DOHH2 (cell line): ENCODE results near the gene DEDD2.

ENCODE experiments used
- H3F3A ChIP-seq: fragments of 200-600 bp; sonication (generic), shearing (Covaris generic); 2 replicates; pipeline ENCODE4 v1.6.0; 2016; ENCODE audit warnings: antibody characterized with exemption, mild to moderate bottlenecking; ENCODE audit not compliant: control insufficient read depth, insufficient read depth
- H3K27ac ChIP-seq: fragments of 200-600 bp; sonication (generic); 2 replicates; pipeline ENCODE4 v1.5.1; 2014; ENCODE audit warnings: low read depth, mild to moderate bottlenecking, low read length, moderate library complexity
- H3K27me3 ChIP-seq: fragments of 200-600 bp; sonication (generic); 2 replicates; pipeline ENCODE4 v1.6.1; 2014; ENCODE audit warnings: mild to moderate bottlenecking, low read length, mixed read lengths; ENCODE audit not compliant: control insufficient read depth
- H3K36me3 ChIP-seq: fragments of 200-600 bp; sonication (generic); 2 replicates; pipeline ENCODE4 v1.6.1; 2014; ENCODE audit warnings: mild to moderate bottlenecking, low read length, moderate library complexity, mixed read lengths; ENCODE audit not compliant: control insufficient read depth
- H3K4me1 ChIP-seq: fragments of 200-600 bp; sonication (generic); 2 replicates; pipeline ENCODE4 v1.6.1; 2014; ENCODE audit warnings: mild to moderate bottlenecking, low read length, mixed read lengths; ENCODE audit not compliant: control insufficient read depth
- H3K4me2 ChIP-seq: fragments of 200-600 bp; sonication (generic); 2 replicates; pipeline ENCODE4 v1.6.0; 2014; ENCODE audit warnings: mild to moderate bottlenecking, low read length, moderate library complexity
- H3K4me3 ChIP-seq: fragments of 200-600 bp; sonication (generic); 2 replicates; pipeline ENCODE4 v1.5.1; 2014; ENCODE audit warnings: mild to moderate bottlenecking, low read length, mixed read lengths
- H3K79me2 ChIP-seq: fragments of 200-600 bp; sonication (generic); 2 replicates; pipeline ENCODE4 v1.6.1; 2014; ENCODE audit warnings: mild to moderate bottlenecking, low read length, mixed read lengths; ENCODE audit not compliant: control insufficient read depth
- H3K9me2 ChIP-seq: fragments of 200-600 bp; sonication (generic); replicated peaks from 2 replicates; pipeline ENCODE4 v1.6.1; 2014; ENCODE audit warnings: mild to moderate bottlenecking, low read length, mixed read lengths; ENCODE audit not compliant: control insufficient read depth
- H3K9me3 ChIP-seq: fragments of 200-600 bp; sonication (generic); 2 replicates; pipeline ENCODE4 v1.6.1; 2014; ENCODE audit warnings: antibody characterized with exemption, low read length, mixed read lengths; ENCODE audit not compliant: control insufficient read depth, insufficient read depth
- H4K20me1 ChIP-seq: fragments of 200-600 bp; sonication (generic); 2 replicates; pipeline ENCODE4 v1.6.0; 2014; ENCODE audit warnings: low read depth, mild to moderate bottlenecking, antibody characterized with exemption, low read length, moderate library complexity; ENCODE audit not compliant: control insufficient read depth, insufficient read depth
- CTCF ChIP-seq: fragments of 200-600 bp; sonication (generic); IDR thresholded peaks from one replicate; pipeline ENCODE4 v1.5.1; 2014; ENCODE audit warnings: antibody characterized with exemption, mild to moderate bottlenecking, low read depth, low read length; ENCODE audit not compliant: poor library complexity, severe bottlenecking
- EZH2phosphoT487 ChIP-seq: fragments of 200-600 bp; sonication (generic); IDR thresholded peaks from 2 replicates; pipeline ENCODE4 v1.6.1; 2017; ENCODE audit warnings: borderline replicate concordance, mild to moderate bottlenecking, antibody characterized with exemption, low read length, moderate library complexity, mixed read lengths

DEDD2 gene

GRCh38 chr19:42151782-42152684 lies 65.4 kb downstream of the DEDD2 start:
- no peak overlapping the region for H3K4me2 ChIP-seq
- H3F3A ChIP-seq: no peaks in the 10 kb centered on the region
- H3K4me1 ChIP-seq: peaks cover 28% of the 10 kb centered on the region
- H3K36me3 ChIP-seq: no peaks in the 10 kb centered on the region
- no peak for TF ChIP-seq CTCF
- no peak for TF ChIP-seq EZH2phosphoT487
- H3K79me2 ChIP-seq: no peaks in the 10 kb centered on the region
- no peak overlapping the region for H3K27ac ChIP-seq
- H3K27me3 ChIP-seq: no peaks in the 10 kb centered on the region
- H3K9me2 ChIP-seq: no peaks in the 10 kb centered on the region
- H4K20me1 ChIP-seq: no peaks in the 10 kb centered on the region
- H3K9me3 ChIP-seq: no peaks in the 10 kb centered on the region
- H3K4me3 ChIP-seq: no peak overlapping the region

GRCh38 chr19:42150911-42151361 lies 66.5 kb downstream of the DEDD2 start:
- TF ChIP-seq EZH2phosphoT487 (no peak), CTCF (no peak)
- Histone ChIP-seq H3K9me3 (no peaks in the 10 kb centered on the region), H3K4me3 (no peak overlapping the region), H4K20me1 (no peaks in the 10 kb centered on the region), H3K79me2 (no peaks in the 10 kb centered on the region), H3K4me2 (no peak overlapping the region), H3F3A (no peaks in the 10 kb centered on the region), H3K4me1 (peaks cover 30% of the 10 kb centered on the region), H3K27ac (no peak overlapping the region), H3K27me3 (no peaks in the 10 kb centered on the region), H3K9me2 (no peaks in the 10 kb centered on the region), H3K36me3 (no peaks in the 10 kb centered on the region)

- TF ChIP-seq EZH2phosphoT487 (no peak), CTCF (no peak)
- Histone ChIP-seq H3K4me2 (no peak overlapping the region), H3F3A (no peaks in the 10 kb centered on the region), H3K9me3 (no peaks in the 10 kb centered on the region), H3K4me1 (peaks cover 28% of the 10 kb centered on the region), H3K79me2 (no peaks in the 10 kb centered on the region), H4K20me1 (no peaks in the 10 kb centered on the region), H3K9me2 (no peaks in the 10 kb centered on the region), H3K27ac (no peak overlapping the region), H3K27me3 (no peaks in the 10 kb centered on the region), H3K4me3 (no peak overlapping the region), H3K36me3 (no peaks in the 10 kb centered on the region)
Observed at GRCh38 chr19:42150364-42150763, 67.1 kb downstream of the DEDD2 start.
